ENCODE data around the gene CALM1.

The CALM1 gene

GRCh38 chr14:90407230-90407629, 10.4 kb downstream of the CALM1 start:
- no peak overlapping the region for H3K4me3 ChIP-seq (ENCODE audit: low read depth, low read length)

- no peak overlapping the region for H3K4me3 ChIP-seq (ENCODE audit: low read depth, low read length)
Observed at GRCh38 chr14:90408713-90409112, 11.9 kb downstream of the CALM1 start.

GRCh38 chr14:90409209-90409730, 12.4 kb downstream of the CALM1 start:
- H3K4me3 ChIP-seq (ENCODE audit: low read depth, low read length) = no peak overlapping the region

GRCh38 chr14:90412058-90412457, 15.2 kb downstream of the CALM1 start:
- H3K4me3 ChIP-seq (ENCODE audit: low read depth, low read length) = no peak overlapping the region

- H3K4me3 ChIP-seq (ENCODE audit: low read depth, low read length) = no peak overlapping the region
Observed at GRCh38 chr14:90416720-90417119, 19.9 kb downstream of the CALM1 start.

GRCh38 chr14:90418053-90418452, 21.2 kb downstream of the CALM1 start:
- H3K4me3 ChIP-seq (ENCODE audit: low read depth, low read length) = no peak overlapping the region

GRCh38 chr14:90419200-90419599, 22.4 kb downstream of the CALM1 start:
- no peak overlapping the region for H3K4me3 ChIP-seq (ENCODE audit: low read depth, low read length)

GRCh38 chr14:90421001-90421631, 24.3 kb downstream of the CALM1 start:
- H3K4me3 ChIP-seq (ENCODE audit: low read depth, low read length) = no peak overlapping the region

- no peak overlapping the region for H3K4me3 ChIP-seq (ENCODE audit: low read depth, low read length)
Observed at GRCh38 chr14:90421632-90422020, 24.8 kb downstream of the CALM1 start.

- no peak overlapping the region for H3K4me3 ChIP-seq (ENCODE audit: low read depth, low read length)
Observed at GRCh38 chr14:90423166-90423565, 26.3 kb downstream of the CALM1 start.

GRCh38 chr14:90424075-90424474, 27.2 kb downstream of the CALM1 start:
- H3K4me3 ChIP-seq (ENCODE audit: low read depth, low read length) = no peak overlapping the region

- H3K4me3 ChIP-seq (ENCODE audit: low read depth, low read length) = no peak overlapping the region
Observed at GRCh38 chr14:90424686-90425372, 28.0 kb downstream of the CALM1 start.

- no peak overlapping the region for H3K4me3 ChIP-seq (ENCODE audit: low read depth, low read length)
Observed at GRCh38 chr14:90425373-90425879, 28.6 kb downstream of the CALM1 start.

- no peak overlapping the region for H3K4me3 ChIP-seq (ENCODE audit: low read depth, low read length)
Observed at GRCh38 chr14:90426031-90426540, 29.3 kb downstream of the CALM1 start.

- no peak overlapping the region for H3K4me3 ChIP-seq (ENCODE audit: low read depth, low read length)
Observed at GRCh38 chr14:90426663-90427062, 29.8 kb downstream of the CALM1 start.

- no peak overlapping the region for H3K4me3 ChIP-seq (ENCODE audit: low read depth, low read length)
Observed at GRCh38 chr14:90427848-90428426, 31.1 kb downstream of the CALM1 start.

- no peak overlapping the region for H3K4me3 ChIP-seq (ENCODE audit: low read depth, low read length)
Observed at GRCh38 chr14:90428676-90429075, 31.8 kb downstream of the CALM1 start.

GRCh38 chr14:90429236-90429635, 32.4 kb downstream of the CALM1 start:
- H3K4me3 ChIP-seq (ENCODE audit: low read depth, low read length) = no peak overlapping the region

- no peak overlapping the region for H3K4me3 ChIP-seq (ENCODE audit: low read depth, low read length)
Observed at GRCh38 chr14:90429754-90430153, 32.9 kb downstream of the CALM1 start.

- H3K4me3 ChIP-seq (ENCODE audit: low read depth, low read length) = no peak overlapping the region
Observed at GRCh38 chr14:90434370-90435020, 37.7 kb downstream of the CALM1 start.

- H3K4me3 ChIP-seq (ENCODE audit: low read depth, low read length) = no peak overlapping the region
Observed at GRCh38 chr14:90438841-90439240, 42.0 kb downstream of the CALM1 start.

Data from iPS-11a (cell line).